ENCODE measurements around the gene STAB2. TPM values are rescaled to one million over a fixed set of nuclear protein-coding genes. Genes with fewer than 3 reads are reported as not detected.

STAB2 gene
- total RNA-seq, 2 donors from 2014 or later = under 0.01 TPM; not detected in 1

DNA sequence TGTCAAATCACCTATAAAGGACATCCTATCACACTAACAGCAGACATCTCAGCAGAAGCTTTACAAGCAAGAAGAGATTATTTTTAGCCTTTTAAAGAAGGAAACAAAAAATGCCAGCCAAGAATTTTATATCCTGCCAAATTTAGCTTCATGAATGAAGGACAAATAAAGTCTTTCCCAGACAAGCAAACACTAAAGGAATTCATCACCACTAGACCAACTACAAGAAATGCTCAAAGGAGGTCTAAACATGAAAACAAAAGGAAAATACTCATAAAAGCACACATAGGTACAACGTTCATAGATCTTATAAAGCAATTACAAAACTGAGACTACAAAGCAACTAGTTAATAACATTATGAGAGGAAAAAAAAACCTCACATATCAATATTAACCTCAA, 20.7 kb upstream of the STAB2 start:
- H3K9me3 ChIP-seq = no peaks in the 10 kb centered on the region
- H3K4me1 ChIP-seq = no peaks in the 10 kb centered on the region
- H3K27me3 ChIP-seq = no peaks in the 10 kb centered on the region
- intact Hi-C loops (cut with DNase I) = no loop called here
- WGBS, 2 donors = 41 to 56% methylated on average over 1 of the region's 1 CpG
- TF ChIP-seq, protein P1, sequence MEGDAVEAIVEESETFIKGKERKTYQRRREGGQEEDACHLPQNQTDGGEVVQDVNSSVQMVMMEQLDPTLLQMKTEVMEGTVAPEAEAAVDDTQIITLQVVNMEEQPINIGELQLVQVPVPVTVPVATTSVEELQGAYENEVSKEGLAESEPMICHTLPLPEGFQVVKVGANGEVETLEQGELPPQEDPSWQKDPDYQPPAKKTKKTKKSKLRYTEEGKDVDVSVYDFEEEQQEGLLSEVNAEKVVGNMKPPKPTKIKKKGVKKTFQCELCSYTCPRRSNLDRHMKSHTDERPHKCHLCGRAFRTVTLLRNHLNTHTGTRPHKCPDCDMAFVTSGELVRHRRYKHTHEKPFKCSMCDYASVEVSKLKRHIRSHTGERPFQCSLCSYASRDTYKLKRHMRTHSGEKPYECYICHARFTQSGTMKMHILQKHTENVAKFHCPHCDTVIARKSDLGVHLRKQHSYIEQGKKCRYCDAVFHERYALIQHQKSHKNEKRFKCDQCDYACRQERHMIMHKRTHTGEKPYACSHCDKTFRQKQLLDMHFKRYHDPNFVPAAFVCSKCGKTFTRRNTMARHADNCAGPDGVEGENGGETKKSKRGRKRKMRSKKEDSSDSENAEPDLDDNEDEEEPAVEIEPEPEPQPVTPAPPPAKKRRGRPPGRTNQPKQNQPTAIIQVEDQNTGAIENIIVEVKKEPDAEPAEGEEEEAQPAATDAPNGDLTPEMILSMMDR (IDR thresholded peaks at IDR 0.05) = no peak
- no peak for TF ChIP-seq POLR2A (IDR thresholded peaks at IDR 0.05)
- no peak overlapping the region for H3K4me3 ChIP-seq
- ATAC-seq (no peak), DNase-seq (no peak)
- H3K27ac ChIP-seq = no peak overlapping the region
- H3K36me3 ChIP-seq (replicated peaks in 1 of 2; ENCODE audit: insufficient read depth in 1 of 2, low read depth in 2 of 2) = no peaks in the 10 kb centered on the region

DNA sequence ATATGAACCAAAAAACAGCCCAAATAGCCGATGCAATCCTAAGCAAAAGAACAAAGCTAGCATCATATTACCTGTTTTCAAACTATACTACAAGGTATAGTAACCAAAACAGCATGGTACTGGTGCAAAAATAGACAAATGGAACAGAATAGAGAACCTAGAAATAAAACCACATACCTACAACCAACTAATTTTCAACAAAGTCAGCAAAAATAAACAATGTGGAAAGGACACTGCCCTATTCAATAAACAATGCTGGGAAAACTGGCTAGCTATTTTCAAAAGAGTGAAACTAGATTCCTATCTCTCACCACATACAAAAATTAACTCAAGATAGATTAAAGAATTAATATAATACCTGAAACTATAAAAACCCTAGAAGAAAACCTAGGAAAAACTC, 17.8 kb upstream of the STAB2 start:
- H3K27me3 ChIP-seq = no peaks in the 10 kb centered on the region
- H3K4me1 ChIP-seq = no peaks in the 10 kb centered on the region
- no peak overlapping the region for H3K27ac ChIP-seq
- no peak for DNase-seq
- TF ChIP-seq POLR2A (IDR thresholded peaks at IDR 0.05) = no peak
- TF ChIP-seq, protein P1 (IDR thresholded peaks at IDR 0.05) = no peak
- 77 to 83% methylated on average over 1 of the region's 1 CpG for WGBS, 2 donors
- ATAC-seq = no peak
- intact Hi-C loops (cut with DNase I) = no loop called here
- no peaks in the 10 kb centered on the region for H3K36me3 ChIP-seq (replicated peaks in 1 of 2; ENCODE audit: insufficient read depth in 1 of 2, low read depth in 2 of 2)
- no peak overlapping the region for H3K4me3 ChIP-seq
- no peaks in the 10 kb centered on the region for H3K9me3 ChIP-seq

DNA sequence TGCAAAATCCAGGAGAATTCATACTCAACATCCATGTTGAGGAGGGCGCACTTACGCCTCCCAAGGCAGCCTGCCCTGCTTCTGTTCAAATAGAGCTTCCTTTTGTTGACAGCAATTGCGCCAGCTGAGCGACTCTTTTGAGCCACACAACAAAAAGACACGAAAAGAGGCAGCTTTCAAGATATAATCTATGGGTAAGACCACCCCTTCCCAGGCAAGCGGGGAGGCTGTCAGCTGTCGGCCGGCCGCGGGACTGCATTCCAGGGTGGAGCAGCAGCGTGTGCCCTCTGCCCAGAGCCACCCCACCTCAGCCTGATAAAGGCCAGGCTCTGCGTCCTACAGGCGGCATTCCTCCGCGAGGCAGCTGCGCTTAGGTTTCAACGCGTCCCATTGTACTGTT, 15.8 kb upstream of the STAB2 start:
- no peaks in the 10 kb centered on the region for H3K9me3 ChIP-seq
- intact Hi-C loops (cut with DNase I) = no loop called here

DNA sequence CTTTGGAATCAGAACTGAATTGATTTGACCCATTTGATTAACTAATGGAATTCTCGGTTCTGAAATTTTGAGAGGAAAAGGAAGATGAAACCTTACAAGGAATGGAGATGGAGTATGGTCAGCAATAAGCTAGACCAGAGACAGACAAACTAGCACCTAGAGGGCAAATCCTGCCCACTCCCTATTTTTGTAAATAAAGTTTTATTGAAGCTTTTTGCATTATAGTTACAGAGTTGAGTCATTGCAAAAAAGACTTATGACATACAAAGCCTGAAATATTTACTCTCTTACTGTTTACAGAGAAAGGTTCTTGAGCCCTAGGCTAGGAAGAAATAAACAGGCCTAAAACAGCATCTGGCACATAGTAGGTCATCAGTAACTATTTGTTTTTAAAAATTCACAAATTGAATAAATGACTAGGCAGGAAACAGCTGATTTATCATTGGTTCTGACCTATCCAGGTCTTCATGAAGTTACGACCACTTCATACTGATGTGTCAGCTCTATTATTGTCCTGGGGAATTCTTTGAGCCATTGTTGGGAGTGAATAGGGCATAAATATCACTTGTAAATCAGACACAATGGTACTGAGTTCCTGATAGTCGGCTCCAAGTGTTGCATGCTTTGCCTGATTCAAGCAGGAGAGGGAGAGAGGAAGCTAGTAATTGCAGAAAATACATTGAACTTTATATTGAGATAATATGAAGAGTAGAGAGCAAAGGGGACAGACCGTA, 14.6 kb upstream of the STAB2 start:
- H3K4me3 ChIP-seq = no peak overlapping the region
- no peak for TF ChIP-seq POLR2A (IDR thresholded peaks at IDR 0.05)
- TF ChIP-seq, protein P1 (IDR thresholded peaks at IDR 0.05) = no peak
- no peaks in the 10 kb centered on the region for H3K27me3 ChIP-seq
- ATAC-seq (no peak), DNase-seq (no peak)
- H3K27ac ChIP-seq = no peak overlapping the region
- H3K4me1 ChIP-seq = peaks cover 4% of the 10 kb centered on the region
- intact Hi-C loops (cut with DNase I) = no loop called here
- 74 to 78% methylated on average over 4 of the region's 4 CpGs for WGBS, 2 donors
- no peaks in the 10 kb centered on the region for H3K9me3 ChIP-seq
- H3K36me3 ChIP-seq (replicated peaks in 1 of 2; ENCODE audit: insufficient read depth in 1 of 2, low read depth in 2 of 2) = no peaks in the 10 kb centered on the region

More for the DNA sequence above, 15.8 kb upstream of the STAB2 start:
- TF ChIP-seq POLR2A (IDR thresholded peaks at IDR 0.05) = no peak
- TF ChIP-seq, protein P1 (IDR thresholded peaks at IDR 0.05) = peak in 1 of 7 experiments; percentile 7
- no peaks in the 10 kb centered on the region for H3K27me3 ChIP-seq
- no peak overlapping the region for H3K27ac ChIP-seq
- H3K4me1 ChIP-seq = peaks cover 4% of the 10 kb centered on the region
- 6 to 9% methylated on average over 9 to 18 of the region's 18 CpGs for WGBS, 2 donors
- no peak overlapping the region for H3K4me3 ChIP-seq
- no peaks in the 10 kb centered on the region for H3K36me3 ChIP-seq (replicated peaks in 1 of 2; ENCODE audit: insufficient read depth in 1 of 2, low read depth in 2 of 2)
- ATAC-seq = peak; percentile 52
- peak in 2 of 4 donors; percentile 17 to 24 for DNase-seq

DNA sequence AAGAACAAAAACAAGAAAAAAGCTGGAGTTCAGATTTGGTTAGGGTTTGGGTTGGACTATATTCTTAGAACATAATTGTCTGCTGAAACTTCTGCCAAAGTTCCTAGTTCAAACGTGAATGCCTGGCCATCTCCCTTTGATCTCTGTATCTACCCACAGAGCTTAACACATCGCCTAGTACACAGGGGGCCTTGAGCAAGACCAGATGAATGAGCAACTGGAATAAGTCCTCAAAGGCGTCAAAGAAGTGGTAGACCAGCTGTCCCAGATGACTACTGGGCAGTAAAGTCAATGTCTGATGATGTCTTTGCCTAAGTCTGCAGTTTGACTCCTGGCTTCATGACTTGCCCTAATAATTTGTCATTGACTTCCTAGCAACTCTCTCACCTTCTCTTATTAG, 13.9 kb upstream of the STAB2 start:
- intact Hi-C loops (cut with DNase I) = no loop called here
- ATAC-seq (no peak), DNase-seq (no peak)
- 37 to 54% methylated on average over 3 of the region's 3 CpGs for WGBS, 2 donors
- Histone ChIP-seq H3K4me1 (peaks cover 4% of the 10 kb centered on the region), H3K4me3 (no peak overlapping the region), H3K9me3 (no peaks in the 10 kb centered on the region), H3K27ac (no peak overlapping the region), H3K27me3 (no peaks in the 10 kb centered on the region), H3K36me3 (replicated peaks in 1 of 2; ENCODE audit: insufficient read depth in 1 of 2, low read depth in 2 of 2) (no peaks in the 10 kb centered on the region)
- TF ChIP-seq, protein P1 (IDR thresholded peaks at IDR 0.05) = no peak
- TF ChIP-seq POLR2A (IDR thresholded peaks at IDR 0.05) = no peak

All from body of pancreas (tissue), 4 donors.